Panc1 (cell line): ENCODE measurements around the gene DLGAP1.

Experiments
- POLR2AphosphoS5 ChIP-seq: IDR thresholded peaks from 2 replicates; pipeline ENCODE4 v1.6.1; 2012; ENCODE audit warnings: mild to moderate bottlenecking, low read depth, low read length, moderate library complexity
- SIN3A ChIP-seq: IDR thresholded peaks from 2 replicates; pipeline ENCODE4 v1.6.1; 2012; ENCODE audit warnings: low read depth, mild to moderate bottlenecking, low read length, moderate library complexity, borderline replicate concordance; ENCODE audit not compliant: insufficient read depth
- TCF7L2 ChIP-seq: IDR thresholded peaks from 2 replicates; pipeline ENCODE4 v1.6.1; 2011; ENCODE audit warnings: mild to moderate bottlenecking, low read depth, low read length, inconsistent platforms
- TF ChIP-seq, protein P1 (sequence below): fragments of 450-650 bp; IDR thresholded peaks from 2 replicates; pipeline ENCODE4 v1.5.1; 2017; ENCODE audit warnings: mild to moderate bottlenecking
- TF ChIP-seq, protein P2 (sequence below), 2 experiments: IDR thresholded peaks; 2 replicates each; pipeline ENCODE4 v1.6.1; 2011 to 2012; ENCODE audit warnings: low read depth in 2 of 2, control low read depth in 1 of 2, low read length in 1 of 2, mild to moderate bottlenecking in 1 of 2, moderate library complexity in 1 of 2; ENCODE audit not compliant: insufficient read depth in 1 of 2

DNA sequence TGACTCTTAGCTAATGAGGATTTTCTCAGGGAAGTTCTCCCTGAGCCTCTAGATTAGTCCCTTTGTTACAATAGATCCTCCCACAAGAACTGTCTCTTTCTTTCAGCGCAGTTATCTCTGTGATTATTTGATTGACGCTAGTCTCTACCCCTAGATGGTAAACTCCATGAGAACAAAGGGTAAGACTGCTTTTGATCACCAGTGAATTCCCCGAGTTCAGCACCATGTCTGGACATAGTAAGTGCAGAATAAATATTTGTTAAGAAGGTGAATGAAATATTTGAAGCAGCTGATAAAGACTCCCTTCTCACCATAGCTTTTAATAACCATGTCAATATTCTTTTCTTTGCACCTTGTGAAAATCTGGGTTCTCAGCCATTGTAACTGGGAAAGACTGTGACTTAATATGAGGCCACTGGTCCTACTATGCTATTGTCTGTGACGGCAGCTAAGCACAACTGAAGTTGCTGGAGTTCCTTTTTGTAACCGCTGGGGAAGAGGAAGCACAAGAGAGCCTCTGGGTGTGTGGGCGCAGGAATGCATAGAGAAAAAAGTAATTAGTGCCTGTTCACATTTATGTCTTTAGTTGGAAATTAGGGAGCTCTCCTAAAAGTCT lies 790.4 kb downstream of the DLGAP1 start:
- TF ChIP-seq, protein P1, sequence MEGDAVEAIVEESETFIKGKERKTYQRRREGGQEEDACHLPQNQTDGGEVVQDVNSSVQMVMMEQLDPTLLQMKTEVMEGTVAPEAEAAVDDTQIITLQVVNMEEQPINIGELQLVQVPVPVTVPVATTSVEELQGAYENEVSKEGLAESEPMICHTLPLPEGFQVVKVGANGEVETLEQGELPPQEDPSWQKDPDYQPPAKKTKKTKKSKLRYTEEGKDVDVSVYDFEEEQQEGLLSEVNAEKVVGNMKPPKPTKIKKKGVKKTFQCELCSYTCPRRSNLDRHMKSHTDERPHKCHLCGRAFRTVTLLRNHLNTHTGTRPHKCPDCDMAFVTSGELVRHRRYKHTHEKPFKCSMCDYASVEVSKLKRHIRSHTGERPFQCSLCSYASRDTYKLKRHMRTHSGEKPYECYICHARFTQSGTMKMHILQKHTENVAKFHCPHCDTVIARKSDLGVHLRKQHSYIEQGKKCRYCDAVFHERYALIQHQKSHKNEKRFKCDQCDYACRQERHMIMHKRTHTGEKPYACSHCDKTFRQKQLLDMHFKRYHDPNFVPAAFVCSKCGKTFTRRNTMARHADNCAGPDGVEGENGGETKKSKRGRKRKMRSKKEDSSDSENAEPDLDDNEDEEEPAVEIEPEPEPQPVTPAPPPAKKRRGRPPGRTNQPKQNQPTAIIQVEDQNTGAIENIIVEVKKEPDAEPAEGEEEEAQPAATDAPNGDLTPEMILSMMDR = no peak; the same call in 1 of the 2 replicates
- TF ChIP-seq, protein P2, sequence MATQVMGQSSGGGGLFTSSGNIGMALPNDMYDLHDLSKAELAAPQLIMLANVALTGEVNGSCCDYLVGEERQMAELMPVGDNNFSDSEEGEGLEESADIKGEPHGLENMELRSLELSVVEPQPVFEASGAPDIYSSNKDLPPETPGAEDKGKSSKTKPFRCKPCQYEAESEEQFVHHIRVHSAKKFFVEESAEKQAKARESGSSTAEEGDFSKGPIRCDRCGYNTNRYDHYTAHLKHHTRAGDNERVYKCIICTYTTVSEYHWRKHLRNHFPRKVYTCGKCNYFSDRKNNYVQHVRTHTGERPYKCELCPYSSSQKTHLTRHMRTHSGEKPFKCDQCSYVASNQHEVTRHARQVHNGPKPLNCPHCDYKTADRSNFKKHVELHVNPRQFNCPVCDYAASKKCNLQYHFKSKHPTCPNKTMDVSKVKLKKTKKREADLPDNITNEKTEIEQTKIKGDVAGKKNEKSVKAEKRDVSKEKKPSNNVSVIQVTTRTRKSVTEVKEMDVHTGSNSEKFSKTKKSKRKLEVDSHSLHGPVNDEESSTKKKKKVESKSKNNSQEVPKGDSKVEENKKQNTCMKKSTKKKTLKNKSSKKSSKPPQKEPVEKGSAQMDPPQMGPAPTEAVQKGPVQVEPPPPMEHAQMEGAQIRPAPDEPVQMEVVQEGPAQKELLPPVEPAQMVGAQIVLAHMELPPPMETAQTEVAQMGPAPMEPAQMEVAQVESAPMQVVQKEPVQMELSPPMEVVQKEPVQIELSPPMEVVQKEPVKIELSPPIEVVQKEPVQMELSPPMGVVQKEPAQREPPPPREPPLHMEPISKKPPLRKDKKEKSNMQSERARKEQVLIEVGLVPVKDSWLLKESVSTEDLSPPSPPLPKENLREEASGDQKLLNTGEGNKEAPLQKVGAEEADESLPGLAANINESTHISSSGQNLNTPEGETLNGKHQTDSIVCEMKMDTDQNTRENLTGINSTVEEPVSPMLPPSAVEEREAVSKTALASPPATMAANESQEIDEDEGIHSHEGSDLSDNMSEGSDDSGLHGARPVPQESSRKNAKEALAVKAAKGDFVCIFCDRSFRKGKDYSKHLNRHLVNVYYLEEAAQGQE (IDR thresholded peaks at IDR 0.05; ENCODE audit: insufficient read depth in 1 of 2, low read depth in 2 of 2, low read length in 1 of 2) = no peak
- TF ChIP-seq SIN3A = no peak
- TF ChIP-seq POLR2AphosphoS5 = no peak
- TF ChIP-seq TCF7L2 = no peak
